B cell (primary cell): ENCODE results near the gene MAP7D2. TPM values are rescaled to one million over a fixed set of nuclear protein-coding genes. Genes with fewer than 3 reads are reported as not detected.

Experiments
- ATAC-seq: fragments of 200-7000 bp; cut with Tn5 transposase; one replicate; pipeline ENCODE4 v1.10.0; 2021; ENCODE audit warnings: low read depth, mild to moderate bottlenecking, moderate number of reproducible peaks, moderate library complexity
- CTCF ChIA-PET: fragments of 350-600 bp; sonication (Branson Sonifier 250); formaldehyde crosslinking; loops from one replicate; lab custom pipeline; 2021; ENCODE audit warnings: antibody characterized with exemption, inconsistent platforms; lab: Charles Lee
- POLR2A ChIA-PET: fragments of 350-600 bp; sonication (Branson Sonifier 250); formaldehyde crosslinking; loops from one replicate; lab custom pipeline; 2021; ENCODE audit warnings: antibody characterized with exemption; lab: Charles Lee
- DNase-seq: peaks from one replicate; pipeline ENCODE4 v3.0.0; 2013
- H2AFZ ChIP-seq: 2 replicates; pipeline ENCODE4 v1.6.1; 2012; ENCODE audit warnings: mild to moderate bottlenecking, low read depth, low read length; ENCODE audit not compliant: insufficient read depth, poor library complexity, severe bottlenecking
- H3K27ac ChIP-seq, 2 donors: 1 replicate in 1 of 2; 2 replicates in 1 of 2; pipeline ENCODE4 v1.5.1; 2012 to 2013; ENCODE audit warnings: low read length in 2 of 2, mild to moderate bottlenecking in 2 of 2, moderate library complexity in 1 of 2
- H3K27me3 ChIP-seq, 4 experiments: fragments of 200-600 bp in 1 of 4; sonication (generic) in 1 of 4; replicated peaks in 1 of 4; 1 replicate in 2 of 4; 2 replicates in 2 of 4; pipeline versions ENCODE4 v1.6.1 to v1.7.0; 2013 to 2016; ENCODE audit warnings: low read length in 3 of 4, mild to moderate bottlenecking in 2 of 4, mixed read lengths in 1 of 4, moderate library complexity in 1 of 4; ENCODE audit not compliant: insufficient read depth in 4 of 4, control insufficient read depth in 3 of 4; ENCODE audit errors: control extremely low read depth in 1 of 4
- H3K36me3 ChIP-seq, 2 experiments: replicated peaks in 1 of 2; 1 replicate in 1 of 2; 2 replicates in 1 of 2; pipeline versions ENCODE4 v1.6.1 to v1.7.1; 2013; ENCODE audit warnings: low read length in 1 of 2; ENCODE audit not compliant: insufficient read depth in 2 of 2, control insufficient read depth in 1 of 2; ENCODE audit errors: control extremely low read depth in 1 of 2, extremely low read depth in 1 of 2
- H3K4me1 ChIP-seq, 2 donors: fragments of 200-600 bp in 1 of 2; sonication (generic) in 1 of 2; 1 replicate in 1 of 2; 2 replicates in 1 of 2; pipeline versions ENCODE4 v1.5.1 to v1.6.1; 2013 to 2017; ENCODE audit warnings: low read length in 2 of 2; ENCODE audit not compliant: control insufficient read depth in 2 of 2, insufficient read depth in 2 of 2
- H3K4me2 ChIP-seq: replicated peaks from 2 replicates; pipeline ENCODE3; 2012; ENCODE audit warnings: mild to moderate bottlenecking, low read depth, low read length; ENCODE audit not compliant: poor library complexity, severe bottlenecking
- H3K4me3 ChIP-seq, 5 experiments: fragments of 200-600 bp in 1 of 5; sonication (generic) in 1 of 5; 1 replicate in 3 of 5; 2 replicates in 2 of 5; pipeline versions ENCODE4 v1.5.1 to v1.7.0; 2011 to 2016; ENCODE audit warnings: low read length in 4 of 5, mild to moderate bottlenecking in 4 of 5, low read depth in 2 of 5, control low read depth in 1 of 5, moderate library complexity in 1 of 5; ENCODE audit not compliant: insufficient read depth in 1 of 5; ENCODE audit errors: control extremely low read depth in 1 of 5, extremely low read depth in 1 of 5
- H3K79me2 ChIP-seq: fragments of 200-600 bp; sonication (generic); one replicate; pipeline ENCODE4 v1.6.0; 2016; ENCODE audit warnings: low read length; ENCODE audit not compliant: control insufficient read depth, insufficient read depth
- H3K9ac ChIP-seq: fragments of 200-600 bp; sonication (generic); 2 replicates; pipeline ENCODE4 v1.6.1; 2017; ENCODE audit warnings: mild to moderate bottlenecking, low read length, moderate library complexity
- H3K9me3 ChIP-seq, 3 donors: one replicate each; pipeline versions ENCODE4 v1.6.1 to v1.7.1; 2013; ENCODE audit warnings: low read length in 2 of 3; ENCODE audit not compliant: control insufficient read depth in 2 of 3, insufficient read depth in 1 of 3; ENCODE audit errors: control extremely low read depth in 1 of 3
- H4K20me1 ChIP-seq: 2 replicates; pipeline ENCODE4 v1.6.0; 2012; ENCODE audit warnings: mild to moderate bottlenecking, low read length; ENCODE audit not compliant: insufficient read depth, control insufficient read depth, poor library complexity, severe bottlenecking
- H3K27ac Mint-ChIP-seq: one replicate; pipeline ENCODE4 v1.8.0; 2021; ENCODE audit warnings: mixed read lengths
- H3K27me3 Mint-ChIP-seq: one replicate; pipeline ENCODE4 v1.8.0; 2021; ENCODE audit warnings: mixed read lengths
- H3K4me1 Mint-ChIP-seq: one replicate; pipeline ENCODE4 v1.8.0; 2021; ENCODE audit warnings: mixed read lengths
- H3K4me3 Mint-ChIP-seq: one replicate; pipeline ENCODE4 v1.8.0; 2021; ENCODE audit warnings: mixed read lengths
- H3K9me3 Mint-ChIP-seq: one replicate; pipeline ENCODE4 v1.8.0; 2022; ENCODE audit warnings: mixed read lengths; ENCODE audit not compliant: insufficient read depth
- EZH2 ChIP-seq: IDR thresholded peaks from 2 replicates; pipeline ENCODE4 v1.6.1; 2012; ENCODE audit warnings: borderline replicate concordance, low read depth, mild to moderate bottlenecking, moderate library complexity, low read length; ENCODE audit not compliant: insufficient read depth, poor library complexity, severe bottlenecking
- WGBS: methylation state at CpG from one replicate; pipeline ENCODE4 v1.1.5; 2013; ENCODE audit warnings: missing lambda C conversion rate; ENCODE audit not compliant: insufficient coverage; 5-methylcytosine and 5-hydroxymethylcytosine counted together
- intact Hi-C: fragments of 100-400 bp; cut with micrococcal nuclease; formaldehyde crosslinking; loops from one replicate; pipeline ENCODE4 v1.10.0; 2022
- polyA plus RNA-seq: library from polyadenylated mRNA; depleted of rRNA; stranded (reverse); fragments of >200 nt; gene quantifications from 2 replicates; pipeline ENCODE4 v1.2.3, GENCODE V29; 2012
- total RNA-seq, 2 donors: library from RNA; stranded (reverse); fragments of 120-200 nt in 1 of 2; gene quantifications; 1 replicate in 1 of 2; 2 replicates in 1 of 2; pipeline versions ENCODE4 v1.2.3 to v1.2.4, GENCODE V29; 2013 to 2022
- TF ChIP-seq, protein P1 (sequence below): fragments of 200-600 bp; IDR thresholded peaks from one replicate; pipeline ENCODE4 v1.8.0; 2022; ENCODE audit warnings: antibody characterized with exemption, mild to moderate bottlenecking

Gene MAP7D2
- total and polyA plus RNA-seq, 2 donors (not counting 1 experiment from before 2014, with no cell fraction given), result 0.54 TPM; not detected in 1

DNA sequence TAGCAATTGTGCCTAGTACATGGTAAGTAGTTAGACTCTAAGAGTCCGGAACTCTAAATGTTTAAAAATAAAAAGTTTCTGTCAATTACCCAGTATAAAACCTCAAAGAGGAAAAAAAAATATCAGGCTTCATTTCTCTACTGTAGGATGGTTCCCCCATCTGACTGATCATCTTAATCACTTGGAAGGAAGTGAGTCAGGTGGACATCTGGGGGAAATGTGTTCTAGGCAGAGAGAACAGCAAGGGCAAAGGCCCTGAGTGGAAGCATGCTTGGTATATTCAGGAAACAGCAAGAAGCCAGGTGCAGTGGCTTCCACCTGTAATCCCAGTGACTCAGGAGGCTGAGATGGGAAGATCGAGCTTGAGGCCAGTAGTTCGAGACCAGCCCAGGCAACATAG, 27.8 kb upstream of the MAP7D2 start:
- POLR2A ChIA-PET, result no interaction called here
- no peak overlapping the region for H3K4me3 ChIP-seq
- no peak overlapping the region for H3K4me2 ChIP-seq
- no peak for DNase-seq
- H3K79me2 ChIP-seq, result peaks cover 23% of the 10 kb centered on the region
- H4K20me1 ChIP-seq, result peaks cover under 1% of the 10 kb centered on the region
- no peak overlapping the region for H2AFZ ChIP-seq
- H3K27ac ChIP-seq, result no peak overlapping the region
- Mint-ChIP-seq H3K27ac (no peak overlapping the region), H3K27me3 (no peaks in the 10 kb centered on the region), H3K4me1 (peaks cover 15% of the 10 kb centered on the region), H3K9me3 (no peaks in the 10 kb centered on the region), H3K4me3 (no peak overlapping the region)
- H3K4me1 ChIP-seq, result peaks cover 8 to 16% of the 10 kb centered on the region in 2 donors
- no peak for TF ChIP-seq EZH2
- TF ChIP-seq, protein P1, sequence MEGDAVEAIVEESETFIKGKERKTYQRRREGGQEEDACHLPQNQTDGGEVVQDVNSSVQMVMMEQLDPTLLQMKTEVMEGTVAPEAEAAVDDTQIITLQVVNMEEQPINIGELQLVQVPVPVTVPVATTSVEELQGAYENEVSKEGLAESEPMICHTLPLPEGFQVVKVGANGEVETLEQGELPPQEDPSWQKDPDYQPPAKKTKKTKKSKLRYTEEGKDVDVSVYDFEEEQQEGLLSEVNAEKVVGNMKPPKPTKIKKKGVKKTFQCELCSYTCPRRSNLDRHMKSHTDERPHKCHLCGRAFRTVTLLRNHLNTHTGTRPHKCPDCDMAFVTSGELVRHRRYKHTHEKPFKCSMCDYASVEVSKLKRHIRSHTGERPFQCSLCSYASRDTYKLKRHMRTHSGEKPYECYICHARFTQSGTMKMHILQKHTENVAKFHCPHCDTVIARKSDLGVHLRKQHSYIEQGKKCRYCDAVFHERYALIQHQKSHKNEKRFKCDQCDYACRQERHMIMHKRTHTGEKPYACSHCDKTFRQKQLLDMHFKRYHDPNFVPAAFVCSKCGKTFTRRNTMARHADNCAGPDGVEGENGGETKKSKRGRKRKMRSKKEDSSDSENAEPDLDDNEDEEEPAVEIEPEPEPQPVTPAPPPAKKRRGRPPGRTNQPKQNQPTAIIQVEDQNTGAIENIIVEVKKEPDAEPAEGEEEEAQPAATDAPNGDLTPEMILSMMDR, result no peak
- ATAC-seq, result no peak
- no peak overlapping the region for H3K9ac ChIP-seq
- intact Hi-C loops, result loop anchor here (5.0 kb wide), 2 partner anchors 462 to 1467 kb away; no protein-coding TSS in a partner anchor
- H3K36me3 ChIP-seq, result no peaks in the 10 kb centered on the region
- CTCF ChIA-PET, result no interaction called here
- WGBS, result no CpG with 5 or more reads among the region's 3 CpGs
- H3K27me3 ChIP-seq, result no peaks in the 10 kb centered on the region
- H3K9me3 ChIP-seq, result no peaks in the 10 kb centered on the region

DNA sequence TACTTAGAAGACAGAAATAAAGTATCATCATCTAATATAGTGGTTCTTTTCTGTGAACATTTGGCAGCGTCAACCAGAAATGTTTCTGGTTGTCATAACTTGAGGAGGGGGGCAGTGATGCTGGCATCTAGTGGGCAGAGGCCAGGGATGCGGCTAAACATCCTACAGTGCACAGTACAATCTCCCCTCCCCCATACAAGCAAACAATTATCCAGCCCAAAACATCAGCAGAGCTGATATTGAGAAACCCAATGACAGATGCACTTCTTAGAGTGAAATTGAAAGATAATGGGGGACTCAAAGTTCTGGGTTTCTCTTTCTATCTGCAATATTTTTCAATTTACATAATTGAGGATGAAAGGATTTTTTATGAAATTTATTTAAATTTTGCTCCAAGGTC, 26.9 kb upstream of the MAP7D2 start:
- H3K4me1 Mint-ChIP-seq, result peaks cover 21% of the 10 kb centered on the region
- no peaks in the 10 kb centered on the region for H3K27me3 ChIP-seq
- POLR2A ChIA-PET, result no interaction called here
- ATAC-seq, result no peak
- H3K27ac Mint-ChIP-seq, result no peak overlapping the region
- CTCF ChIA-PET, result no interaction called here
- no peaks in the 10 kb centered on the region for H3K9me3 ChIP-seq
- no CpG with 5 or more reads among the region's 2 CpGs for WGBS
- DNase-seq, result no peak
- peaks cover 32% of the 10 kb centered on the region for H3K79me2 ChIP-seq
- peaks cover 8% of the 10 kb centered on the region for H4K20me1 ChIP-seq
- intact Hi-C loops, result loop anchor here (5.0 kb wide), 2 partner anchors 461 to 1466 kb away; no protein-coding TSS in a partner anchor
- no peak overlapping the region for H3K9ac ChIP-seq
- H3K4me2 ChIP-seq, result no peak overlapping the region
- H2AFZ ChIP-seq, result no peak overlapping the region
- no peak for TF ChIP-seq EZH2
- TF ChIP-seq, protein P1, result no peak
- H3K9me3 Mint-ChIP-seq, result no peaks in the 10 kb centered on the region
- H3K4me1 ChIP-seq, result peaks cover 15 to 18% of the 10 kb centered on the region in 2 donors
- no peak overlapping the region for H3K4me3 ChIP-seq
- no peak overlapping the region for H3K27ac ChIP-seq
- H3K4me3 Mint-ChIP-seq, result no peak overlapping the region
- peaks cover 0 to 1% of the 10 kb centered on the region in 2 experiments for H3K36me3 ChIP-seq
- H3K27me3 Mint-ChIP-seq, result no peaks in the 10 kb centered on the region
